Activated naive CD8-positive, alpha-beta T cell treated with anti-CD3 and anti-CD28 coated beads, Interleukin-2, amount 10 ng/mL, durations not matched to agents 7 days and 5 days (primary cell): ENCODE data around the gene SLC5A5. TPM values are rescaled to one million over a fixed set of nuclear protein-coding genes. Genes with fewer than 3 reads are reported as not detected.
A peak's percentile ranks its signal among the peaks of the same experiment; 100 is the strongest.

Experiments
- ATAC-seq: fragments of 150-1000 bp; cut with Tn5 transposase; one replicate; pipeline ENCODE4 v1.10.0; 2021; ENCODE audit warnings: low read depth, moderate library complexity
- POLR2A ChIA-PET: fragments of 350-600 bp; sonication (Branson Sonifier 250); formaldehyde crosslinking; loops from one replicate; lab custom pipeline; 2021; ENCODE audit warnings: antibody characterized with exemption; lab: Charles Lee
- DNase-seq: peaks from one replicate; pipeline ENCODE4 v3.0.0; 2021
- H3K27ac Mint-ChIP-seq: one replicate; pipeline ENCODE4 v1.8.0; 2022; ENCODE audit warnings: mild to moderate bottlenecking, mixed read lengths
- H3K27me3 Mint-ChIP-seq: one replicate; pipeline ENCODE4 v1.8.0; 2022; ENCODE audit warnings: mild to moderate bottlenecking, moderate library complexity, mixed read lengths
- H3K36me3 Mint-ChIP-seq: one replicate; pipeline ENCODE4 v1.8.0; 2021; ENCODE audit warnings: mild to moderate bottlenecking, mixed read lengths
- H3K4me1 Mint-ChIP-seq: one replicate; pipeline ENCODE4 v1.8.0; 2021; ENCODE audit warnings: mixed read lengths
- H3K4me3 Mint-ChIP-seq: one replicate; pipeline ENCODE4 v1.8.0; 2022; ENCODE audit warnings: mild to moderate bottlenecking, moderate library complexity, mixed read lengths
- H3K9me3 Mint-ChIP-seq: one replicate; pipeline ENCODE4 v1.8.0; 2021; ENCODE audit warnings: mixed read lengths
- total RNA-seq, 2 experiments: library from RNA; stranded (reverse); gene quantifications; one replicate each; pipeline ENCODE4 v1.2.3, GENCODE V29; 2021

The SLC5A5 gene
- total RNA-seq, 2 experiments from 2014 or later = 1.8 to 2.2 TPM

DNA sequence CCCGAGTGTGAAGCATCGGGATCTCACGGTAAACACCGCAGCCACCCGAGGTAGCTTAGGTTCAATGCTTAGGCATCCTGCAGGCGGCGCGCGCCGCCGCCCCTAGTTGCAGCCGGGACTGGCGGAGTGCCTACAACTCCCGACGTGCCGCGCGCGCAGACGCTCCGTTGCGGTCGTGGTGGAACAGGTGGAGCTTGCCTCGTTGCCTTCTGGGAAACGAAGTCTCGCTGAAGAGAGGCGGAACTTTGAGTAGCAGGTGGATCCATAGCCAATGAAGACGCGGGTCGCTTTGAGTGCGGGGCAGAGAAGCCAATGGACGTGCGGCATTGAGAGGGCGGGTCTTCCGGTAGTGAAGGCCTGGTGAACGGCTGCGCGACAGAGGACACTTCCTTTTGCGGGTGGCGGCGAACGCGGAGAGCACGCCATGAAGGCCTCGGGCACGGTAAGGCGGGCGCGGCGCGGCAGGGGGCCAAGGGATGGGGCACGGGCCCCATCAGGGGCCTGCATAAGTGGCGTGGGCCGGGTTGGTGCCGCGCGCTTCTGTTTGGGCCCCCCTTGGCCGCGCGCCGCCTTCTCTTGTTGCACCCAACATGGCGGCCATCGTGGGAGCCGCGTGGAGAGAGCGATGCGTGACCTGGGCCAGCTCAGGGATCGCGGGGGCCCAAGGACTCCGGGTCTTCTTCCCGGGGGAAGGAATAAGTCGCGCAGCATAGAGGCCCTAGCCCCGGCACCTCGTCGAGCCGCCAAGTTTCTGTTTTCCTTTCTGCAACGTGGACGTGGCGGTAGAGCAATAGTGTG lies 12.0 kb upstream of the SLC5A5 start, which contains the start of gene RPL18A:
TSS of gene RPL18A (plus strand) at position 378 of the 798 bp plus-strand sequence. CDS start at position 425, 47 bp downstream.
- peak within 1 kb of the TSS; percentile 91 for H3K27ac Mint-ChIP-seq
- POLR2A ChIA-PET = interaction anchor here (0.6 to 3.8 kb wide), 25 partner anchors 8 to 463 kb away, joined by 3 to 195 read pairs (median 4); partner anchors contain the start of genes B3GNT3, CCDC124, FCHO1 and JAK3
- peak; percentile 94 for ATAC-seq

DNA sequence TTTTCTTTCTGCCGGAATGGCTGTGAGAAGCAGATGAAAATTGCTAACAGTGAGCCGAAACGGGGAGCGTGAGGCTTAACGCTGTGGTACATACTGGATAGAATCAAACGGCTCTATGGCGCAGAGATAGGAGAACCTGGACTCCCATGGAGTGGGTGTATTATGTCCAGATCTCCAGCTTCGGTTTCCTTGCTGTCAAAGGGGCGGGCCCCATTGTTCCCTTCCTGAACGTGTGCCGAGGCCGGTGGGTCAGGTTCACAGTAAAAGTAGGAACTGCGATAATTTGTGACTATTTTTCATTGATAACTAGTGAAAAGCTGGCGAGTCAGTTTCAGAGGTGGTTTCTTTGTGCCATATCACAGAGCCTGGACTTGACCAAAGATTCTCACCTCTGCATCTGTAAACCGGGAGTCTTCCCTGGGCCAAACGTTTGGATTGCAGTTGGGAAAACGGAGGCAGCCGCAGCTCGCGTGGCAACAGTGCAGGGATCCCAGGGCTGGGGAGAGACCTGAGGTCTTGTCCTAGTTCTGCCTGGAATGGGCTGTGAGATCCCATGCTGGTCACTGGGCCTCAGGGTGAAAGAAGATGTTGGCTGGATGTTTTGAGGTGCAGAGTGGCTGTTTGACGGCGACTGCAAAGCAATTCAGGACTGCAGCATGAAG lies 11.3 kb upstream of the SLC5A5 start:
- no peaks in the 10 kb centered on the region for H3K27me3 Mint-ChIP-seq
- POLR2A ChIA-PET = interaction anchor here (0.6 to 3.8 kb wide), 10 partner anchors 10 to 363 kb away, joined by 3 to 195 read pairs (median 5); partner anchors contain the start of genes CCDC124, JAK3 and SLC5A5
- H3K4me1 Mint-ChIP-seq = peaks cover 25% of the 10 kb centered on the region
- peak overlapping the region; percentile 95 for H3K4me3 Mint-ChIP-seq
- DNase-seq (no peak), ATAC-seq (no peak)
- H3K36me3 Mint-ChIP-seq = peaks cover 21% of the 10 kb centered on the region
- peak overlapping the region; percentile 91 for H3K27ac Mint-ChIP-seq
- no peaks in the 10 kb centered on the region for H3K9me3 Mint-ChIP-seq

More for the DNA sequence above, 12.0 kb upstream of the SLC5A5 start, which contains the start of gene RPL18A:
- DNase-seq = peak; percentile 94
- Mint-ChIP-seq H3K4me1 (peaks cover 23% of the 10 kb centered on the region), H3K4me3 (peak within 1 kb of the TSS; percentile 95), H3K9me3 (no peaks in the 10 kb centered on the region), H3K27me3 (no peaks in the 10 kb centered on the region), H3K36me3 (peaks cover 21% of the 10 kb centered on the region)

- Mint-ChIP-seq H3K27ac (peak overlapping the region; percentile 91), H3K36me3 (peaks cover 21% of the 10 kb centered on the region), H3K9me3 (no peaks in the 10 kb centered on the region), H3K4me1 (peaks cover 23% of the 10 kb centered on the region), H3K27me3 (no peaks in the 10 kb centered on the region), H3K4me3 (peak overlapping the region; percentile 95)
- DNase-seq = no peak
- POLR2A ChIA-PET = interaction anchor here (0.6 to 3.8 kb wide), 6 partner anchors 11 to 363 kb away, joined by 3 to 195 read pairs (median 18); partner anchors contain the start of genes CCDC124, JAK3 and SLC5A5
- ATAC-seq = no peak
Measured at GRCh38 chr19:17860993-17861360, 10.8 kb upstream of the SLC5A5 start.

- Mint-ChIP-seq H3K9me3 (no peaks in the 10 kb centered on the region), H3K27me3 (no peaks in the 10 kb centered on the region), H3K36me3 (peaks cover 21% of the 10 kb centered on the region), H3K4me1 (peaks cover 23% of the 10 kb centered on the region), H3K27ac (peak overlapping the region; percentile 91), H3K4me3 (peak overlapping the region; percentile 95)
- POLR2A ChIA-PET = interaction anchor here (1.4 to 3.8 kb wide), 2 partner anchors 10 to 71 kb away, joined by 3 to 44 read pairs; partner anchors contain the start of genes CCDC124 and SLC5A5
- ATAC-seq (no peak), DNase-seq (no peak)
Measured at GRCh38 chr19:17861542-17862402, 10.0 kb upstream of the SLC5A5 start.

- H3K27me3 Mint-ChIP-seq = no peaks in the 10 kb centered on the region
- POLR2A ChIA-PET = interaction anchor here (1.4 to 2.8 kb wide), 3 partner anchors 9 to 70 kb away, joined by 3 to 11 read pairs (median 10); partner anchors contain the start of genes CCDC124 and SLC5A5
- peaks cover 21% of the 10 kb centered on the region for H3K36me3 Mint-ChIP-seq
- H3K27ac Mint-ChIP-seq = no peak overlapping the region
- ATAC-seq (no peak), DNase-seq (no peak)
- H3K4me3 Mint-ChIP-seq = no peak overlapping the region
- no peaks in the 10 kb centered on the region for H3K9me3 Mint-ChIP-seq
- H3K4me1 Mint-ChIP-seq = peaks cover 23% of the 10 kb centered on the region
Measured at GRCh38 chr19:17862711-17863519, 8.8 kb upstream of the SLC5A5 start.

DNA sequence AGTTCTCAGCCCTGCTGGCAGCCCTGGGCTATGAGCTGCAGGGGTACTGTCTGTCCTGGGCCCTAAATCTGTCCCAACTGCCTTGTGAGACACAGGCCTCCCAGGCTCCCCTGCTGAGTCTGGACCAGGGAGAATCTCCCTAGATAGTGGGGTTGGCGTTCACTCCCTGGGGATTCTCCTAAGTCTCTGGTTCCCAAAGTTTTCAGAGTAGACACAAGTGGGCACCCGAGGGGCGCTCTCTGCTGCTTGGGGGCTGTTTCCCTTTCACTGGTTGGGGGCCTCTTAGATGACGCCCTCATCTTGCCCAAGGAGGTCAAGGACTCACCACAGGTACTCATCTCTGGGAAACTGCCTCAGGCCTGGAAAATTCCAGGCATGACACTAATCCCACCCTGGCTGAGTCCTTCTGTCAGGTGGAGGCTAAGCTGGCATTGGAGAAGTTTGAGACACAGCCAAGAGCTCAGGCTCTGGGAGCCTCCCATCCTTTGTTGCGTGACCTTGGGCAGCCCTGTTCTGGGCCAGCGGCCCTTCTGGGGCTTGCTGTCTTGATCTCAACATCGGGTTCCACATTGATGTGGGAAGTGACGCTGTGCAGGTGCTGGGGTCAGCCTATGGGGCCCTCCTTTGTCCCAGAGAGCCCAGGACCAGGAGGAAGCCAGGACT lies 8.1 kb upstream of the SLC5A5 start:
- POLR2A ChIA-PET = interaction anchor here (1.6 to 2.8 kb wide), 2 partner anchors 8 to 69 kb away, joined by 10 to 11 read pairs; partner anchors contain the start of genes CCDC124 and SLC5A5
- no peak overlapping the region for H3K4me3 Mint-ChIP-seq
- H3K9me3 Mint-ChIP-seq = no peaks in the 10 kb centered on the region
- no peak overlapping the region for H3K27ac Mint-ChIP-seq
- no peaks in the 10 kb centered on the region for H3K27me3 Mint-ChIP-seq
- ATAC-seq (no peak), DNase-seq (no peak)
- peaks cover 21% of the 10 kb centered on the region for H3K36me3 Mint-ChIP-seq
- peaks cover 23% of the 10 kb centered on the region for H3K4me1 Mint-ChIP-seq

GRCh38 chr19:17865364-17866311 lies 6.1 kb upstream of the SLC5A5 start:
- H3K4me3 Mint-ChIP-seq = no peak overlapping the region
- H3K9me3 Mint-ChIP-seq = no peaks in the 10 kb centered on the region
- ATAC-seq = no peak
- peaks cover 14% of the 10 kb centered on the region for H3K36me3 Mint-ChIP-seq
- POLR2A ChIA-PET = interaction anchor here (0.6 to 2.8 kb wide), 3 partner anchors 54 to 67 kb away, joined by 3 to 11 read pairs (median 3); partner anchors contain the start of gene CCDC124
- no peaks in the 10 kb centered on the region for H3K27me3 Mint-ChIP-seq
- H3K4me1 Mint-ChIP-seq = peaks cover 18% of the 10 kb centered on the region
- no peak overlapping the region for H3K27ac Mint-ChIP-seq
- DNase-seq = no peak

- ATAC-seq (no peak), DNase-seq (no peak)
- Mint-ChIP-seq H3K27ac (no peak overlapping the region), H3K9me3 (no peaks in the 10 kb centered on the region), H3K27me3 (no peaks in the 10 kb centered on the region), H3K36me3 (peaks cover 7% of the 10 kb centered on the region), H3K4me3 (no peak overlapping the region), H3K4me1 (peaks cover 16% of the 10 kb centered on the region)
- POLR2A ChIA-PET = interaction anchor here (1.0 kb wide), 1 partner anchor 66 kb away, joined by 3 read pairs; the partner anchor contains the start of gene CCDC124
Measured at GRCh38 chr19:17866312-17866963, 5.3 kb upstream of the SLC5A5 start.

GRCh38 chr19:17866964-17867486 lies 4.7 kb upstream of the SLC5A5 start:
- ATAC-seq (no peak), DNase-seq (no peak)
- peaks cover 5% of the 10 kb centered on the region for H3K36me3 Mint-ChIP-seq
- POLR2A ChIA-PET = interaction anchor here (1.4 kb wide), 1 partner anchor 8 kb away, joined by 9 read pairs; the partner anchor contains the start of gene RPL18A
- H3K27me3 Mint-ChIP-seq = no peaks in the 10 kb centered on the region
- no peaks in the 10 kb centered on the region for H3K9me3 Mint-ChIP-seq
- no peak overlapping the region for H3K4me3 Mint-ChIP-seq
- H3K4me1 Mint-ChIP-seq = peaks cover 13% of the 10 kb centered on the region
- no peak overlapping the region for H3K27ac Mint-ChIP-seq

- H3K9me3 Mint-ChIP-seq = no peaks in the 10 kb centered on the region
- POLR2A ChIA-PET = interaction anchor here (0.7 kb wide), 1 partner anchor 9 kb away, joined by 3 read pairs; no protein-coding TSS in a partner anchor
- no peak overlapping the region for H3K4me3 Mint-ChIP-seq
- no peaks in the 10 kb centered on the region for H3K27me3 Mint-ChIP-seq
- ATAC-seq (no peak), DNase-seq (no peak)
- H3K4me1 Mint-ChIP-seq = peaks cover 13% of the 10 kb centered on the region
- H3K27ac Mint-ChIP-seq = no peak overlapping the region
- peaks cover 5% of the 10 kb centered on the region for H3K36me3 Mint-ChIP-seq
Measured at GRCh38 chr19:17868669-17869068, 3.1 kb upstream of the SLC5A5 start.
